Measurements from ENCODE around the gene C19orf81.

The C19orf81 gene

GRCh38 chr19:50659318-50660087 lies 10.3 kb downstream of the C19orf81 start:
- no peak for DNase-seq

DNA sequence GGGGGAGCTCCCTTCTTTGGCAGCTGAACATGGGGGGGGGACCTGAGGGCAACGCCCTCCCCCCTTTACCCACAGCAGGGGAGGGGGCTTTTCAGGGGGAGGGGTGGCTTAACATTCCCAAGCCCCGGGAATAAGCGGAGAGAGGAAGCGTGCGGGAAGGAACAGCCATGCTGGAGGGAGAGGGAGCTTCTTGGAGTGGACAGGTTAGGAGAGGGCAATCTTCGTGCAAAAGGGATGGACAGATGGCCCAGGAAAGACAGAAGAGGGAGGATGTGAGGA lies 10.8 kb downstream of the C19orf81 start:
- no peak for DNase-seq

DNA sequence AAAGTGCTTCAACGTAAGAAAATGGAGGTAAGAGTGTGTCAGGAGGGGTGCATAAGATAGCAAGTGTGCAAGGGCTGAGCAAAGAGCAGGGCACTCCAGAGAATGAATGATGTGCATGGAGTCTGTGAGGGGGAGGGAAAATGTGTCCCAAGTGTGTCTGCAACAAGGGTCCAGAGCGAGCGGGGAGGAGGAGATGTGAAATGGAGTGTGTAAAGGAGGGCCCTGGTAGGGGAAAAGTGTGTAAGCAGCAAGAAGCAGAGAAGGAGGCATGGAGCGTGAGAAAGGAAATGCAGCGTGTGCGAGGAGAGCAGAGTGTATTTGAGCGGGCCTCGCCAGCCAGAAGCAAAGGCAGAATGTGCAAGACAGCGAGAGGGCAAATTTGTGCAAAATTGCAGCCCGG lies 11.8 kb downstream of the C19orf81 start:
- DNase-seq = no peak

DNA sequence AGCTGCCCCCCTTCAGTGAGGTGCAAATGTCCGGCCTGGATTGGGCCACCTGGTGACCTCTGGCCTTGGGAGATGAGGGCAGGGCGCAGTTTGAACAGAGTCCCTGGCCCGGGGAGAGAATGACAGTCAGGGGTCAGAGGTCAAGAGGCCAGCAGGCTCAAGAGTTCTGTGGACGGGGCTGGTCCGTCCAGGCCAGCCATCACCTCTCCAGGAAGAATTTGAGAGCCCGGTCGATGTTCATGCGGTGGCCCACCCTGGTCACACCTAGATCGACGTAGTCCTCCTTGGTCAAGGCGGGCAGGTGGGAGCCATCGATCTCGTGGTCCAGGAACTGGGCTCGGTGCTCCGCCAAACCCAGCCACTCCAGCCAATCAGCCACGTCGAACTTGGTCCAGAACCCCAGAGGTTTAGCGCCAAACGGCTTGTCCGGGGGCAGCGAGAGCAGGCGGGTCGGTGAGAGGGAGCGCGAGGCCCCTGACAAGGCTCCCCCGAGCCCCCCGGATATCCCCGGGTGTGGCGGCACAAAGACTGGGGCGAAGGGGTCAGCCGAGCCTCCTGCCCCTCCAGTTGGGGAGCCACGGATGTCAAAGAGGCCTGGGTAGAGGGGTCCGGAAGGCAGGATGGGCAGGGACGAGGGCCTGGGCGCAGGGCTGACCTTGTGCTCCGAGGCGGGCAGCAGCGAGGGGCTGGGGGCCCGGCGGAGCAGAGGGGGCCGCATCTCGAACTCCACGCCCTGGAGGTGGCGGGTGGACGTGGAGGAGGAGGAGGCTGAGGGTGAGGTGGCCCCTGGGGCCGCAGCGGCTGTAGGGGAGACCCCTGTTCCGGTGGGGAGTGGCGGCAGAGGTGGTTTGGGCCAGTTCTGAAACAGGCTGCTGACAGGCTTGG lies 12.8 kb downstream of the C19orf81 start:
- no peak for DNase-seq

DNA sequence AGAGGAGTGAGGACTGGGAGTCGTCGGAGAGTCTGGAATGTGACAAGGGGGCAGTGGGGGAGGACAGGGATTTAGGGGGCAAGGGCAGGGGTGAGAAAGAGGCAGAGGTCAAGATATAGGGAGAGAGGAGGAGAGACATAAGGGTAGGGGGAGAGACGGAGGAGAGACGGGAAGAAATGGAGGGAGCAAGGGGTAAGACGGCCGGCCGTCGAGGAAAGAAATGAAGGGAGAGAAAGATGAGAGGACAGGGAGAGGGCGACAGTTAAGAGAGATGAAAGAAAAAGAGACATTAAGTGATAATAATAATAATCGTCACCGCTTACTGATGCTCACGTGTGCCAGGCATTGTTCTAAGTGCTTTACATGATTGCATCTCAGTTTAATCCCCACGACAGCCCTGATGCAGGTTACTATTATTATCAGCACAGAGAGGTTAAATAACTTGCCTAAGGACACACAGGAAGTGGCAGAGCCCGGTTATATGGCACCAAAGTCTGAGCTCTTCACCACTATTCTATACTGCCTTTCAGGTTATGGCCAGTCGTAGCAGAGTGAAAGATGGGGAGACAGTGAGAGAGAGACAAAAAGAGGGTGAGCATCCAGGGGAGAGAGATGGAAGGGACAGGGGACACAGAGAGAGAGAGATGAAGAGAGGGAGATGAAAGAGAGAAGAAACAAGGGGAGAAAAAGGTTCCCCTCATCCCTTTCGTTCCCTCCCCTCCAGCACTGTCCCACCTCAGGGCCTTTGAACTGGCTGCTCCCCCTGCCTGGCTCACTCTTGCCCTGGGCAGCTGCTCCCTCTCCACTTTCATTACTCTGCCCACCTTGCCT lies 13.6 kb downstream of the C19orf81 start:
- DNase-seq = no peak

- no peak for DNase-seq
Measured at GRCh38 chr19:50663482-50663790, 14.2 kb downstream of the C19orf81 start.

GRCh38 chr19:50664204-50664603 lies 15.0 kb downstream of the C19orf81 start:
- no peak for DNase-seq

- no peak for DNase-seq
Measured at GRCh38 chr19:50666346-50667176, 17.3 kb downstream of the C19orf81 start.

GRCh38 chr19:50667177-50667758 lies 18.0 kb downstream of the C19orf81 start:
- DNase-seq = no peak

- no peak for DNase-seq
Measured at GRCh38 chr19:50667759-50668231, 18.6 kb downstream of the C19orf81 start.

GRCh38 chr19:50668416-50668815 lies 19.2 kb downstream of the C19orf81 start:
- DNase-seq = no peak

DNA sequence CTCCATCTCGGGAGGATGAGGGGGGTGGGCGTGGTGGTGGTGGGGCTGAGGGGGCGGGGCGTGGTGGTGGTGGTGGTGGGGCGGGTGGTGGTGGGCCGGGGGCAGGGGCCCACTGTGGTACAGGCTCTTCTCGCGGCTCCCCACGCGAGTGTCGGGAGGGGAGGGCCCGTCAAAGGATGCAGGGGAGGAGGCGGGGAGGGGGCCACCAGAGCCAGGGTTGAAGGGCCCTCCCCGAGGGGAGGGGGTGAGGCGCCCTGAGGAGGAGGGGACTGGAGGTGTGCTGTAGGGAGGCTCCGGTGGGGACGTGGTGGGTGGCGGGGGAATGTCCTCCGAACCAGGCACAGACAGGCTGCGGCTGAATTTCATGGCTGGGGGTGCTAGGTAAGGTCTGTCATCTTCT lies 19.6 kb downstream of the C19orf81 start:
- no peak for DNase-seq

DNA sequence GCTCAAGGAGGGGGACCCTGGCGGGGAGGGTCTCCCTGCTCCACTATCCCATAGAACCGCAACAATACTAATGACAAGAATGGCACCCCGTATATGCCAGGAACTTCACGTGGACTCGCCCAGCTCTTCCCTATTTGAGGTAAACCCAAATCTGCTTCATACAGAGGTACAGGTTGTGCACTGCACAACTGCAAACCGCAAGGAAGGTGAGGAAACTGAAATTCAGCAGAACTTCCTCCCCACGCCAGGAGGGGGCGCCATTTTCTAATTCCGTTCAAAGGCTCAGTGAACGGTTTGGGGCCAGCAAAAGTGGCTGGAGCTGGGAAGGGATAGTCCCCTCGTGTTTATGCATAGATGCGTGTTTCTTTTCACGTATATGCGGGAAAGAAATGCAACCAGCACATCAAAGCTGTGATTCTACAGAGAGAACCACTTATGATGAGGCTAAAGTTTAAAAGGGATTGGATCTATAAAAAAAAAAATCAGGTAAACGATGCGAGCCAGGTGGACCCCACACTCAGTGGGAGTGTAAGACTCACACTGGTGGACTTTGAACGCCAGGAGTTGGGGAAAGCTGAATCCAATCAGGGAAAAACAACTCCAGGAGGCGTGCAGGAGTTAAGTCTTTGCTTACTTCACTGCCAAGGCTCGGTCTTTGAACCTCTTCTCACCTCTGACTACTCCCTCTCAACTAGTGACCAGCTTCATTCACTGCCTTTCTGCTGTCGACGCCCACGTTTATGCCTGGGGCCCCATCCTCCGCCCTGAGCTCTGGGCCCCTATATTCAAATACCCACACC lies 20.3 kb downstream of the C19orf81 start:
- peak; percentile 50 to 63 for DNase-seq

DNA sequence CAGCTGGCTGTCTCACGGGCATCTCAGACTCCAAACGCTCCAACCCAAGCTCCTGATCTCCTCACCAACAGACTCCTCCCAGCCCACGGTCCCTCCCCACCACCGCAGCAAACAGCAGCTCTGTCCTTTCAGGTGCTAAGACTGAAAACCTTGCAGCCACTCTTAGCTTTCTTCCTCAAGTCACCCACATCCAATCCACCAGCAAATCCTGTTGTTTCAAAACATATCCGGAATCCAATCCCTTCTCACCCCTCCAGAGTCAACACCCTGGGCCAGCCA lies 20.8 kb downstream of the C19orf81 start:
- DNase-seq = no peak

- no peak for DNase-seq
Measured at GRCh38 chr19:50673118-50673517, 23.9 kb downstream of the C19orf81 start.

DNA sequence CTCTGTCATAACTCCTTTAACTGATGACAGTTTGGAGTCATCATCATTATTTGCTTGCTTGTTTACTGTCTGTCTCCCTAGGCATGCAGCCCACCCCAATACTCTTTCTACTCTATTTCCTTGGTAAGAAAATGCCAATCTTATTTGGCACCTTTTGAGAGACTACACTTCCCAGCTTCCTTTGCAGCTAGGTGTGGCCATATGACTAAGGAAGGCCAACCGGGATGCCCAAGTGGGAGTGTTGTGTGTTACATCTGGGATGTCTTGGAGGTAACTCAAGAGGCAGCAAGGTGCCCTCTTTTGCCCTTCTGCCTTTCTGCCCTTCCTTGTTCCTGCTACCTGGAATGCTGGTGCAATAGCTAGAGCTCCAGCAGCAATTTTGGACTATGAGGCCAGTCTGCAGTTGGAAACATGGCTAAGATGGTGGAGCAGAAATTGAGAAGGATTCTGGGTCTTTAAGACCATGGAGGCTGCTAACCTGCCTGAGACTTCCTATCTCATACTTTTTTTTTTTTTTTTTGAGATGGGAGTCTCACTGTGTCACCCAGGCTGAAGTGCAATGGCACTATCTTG lies 27.5 kb downstream of the C19orf81 start:
- DNase-seq = no peak

GRCh38 chr19:50677636-50678035 lies 28.4 kb downstream of the C19orf81 start:
- DNase-seq = no peak

- DNase-seq = no peak
Measured at GRCh38 chr19:50678323-50678722, 29.1 kb downstream of the C19orf81 start.

- DNase-seq = peak; percentile 77 to 85
Measured at GRCh38 chr19:50679177-50680125, 30.2 kb downstream of the C19orf81 start.

Data from stimulated activated CD4-positive, alpha-beta T cell treated with anti-CD3 and anti-CD28 coated beads, Interleukin-2, amount 100 ng/mL, for 24 hours (primary cell).